SK-N-SH (cell line): Measurements from ENCODE around the gene HHATL.

ENCODE experiments used
- EP300 ChIP-seq, 2 experiments: IDR thresholded peaks; 2 replicates each; pipeline versions ENCODE4 v1.4.0 to v1.6.1; 2012; ENCODE audit warnings: borderline replicate concordance in 1 of 2, low read depth in 1 of 2, low read length in 1 of 2
- MXI1 ChIP-seq: IDR thresholded peaks from 2 replicates; pipeline ENCODE4 v1.6.1; 2012; ENCODE audit warnings: mild to moderate bottlenecking, low read depth, low read length, improper control_type of control experiment
- SMC3 ChIP-seq: IDR thresholded peaks from 2 replicates; pipeline ENCODE4 v1.6.1; 2012; ENCODE audit warnings: low read depth, low read length, improper control_type of control experiment
- TF ChIP-seq, protein P1 (sequence below): fragments of 200-600 bp; sonication (generic); IDR thresholded peaks from 2 replicates; pipeline ENCODE4 v1.6.1; 2017; ENCODE audit warnings: antibody characterized with exemption, mild to moderate bottlenecking, moderate library complexity

DNA sequence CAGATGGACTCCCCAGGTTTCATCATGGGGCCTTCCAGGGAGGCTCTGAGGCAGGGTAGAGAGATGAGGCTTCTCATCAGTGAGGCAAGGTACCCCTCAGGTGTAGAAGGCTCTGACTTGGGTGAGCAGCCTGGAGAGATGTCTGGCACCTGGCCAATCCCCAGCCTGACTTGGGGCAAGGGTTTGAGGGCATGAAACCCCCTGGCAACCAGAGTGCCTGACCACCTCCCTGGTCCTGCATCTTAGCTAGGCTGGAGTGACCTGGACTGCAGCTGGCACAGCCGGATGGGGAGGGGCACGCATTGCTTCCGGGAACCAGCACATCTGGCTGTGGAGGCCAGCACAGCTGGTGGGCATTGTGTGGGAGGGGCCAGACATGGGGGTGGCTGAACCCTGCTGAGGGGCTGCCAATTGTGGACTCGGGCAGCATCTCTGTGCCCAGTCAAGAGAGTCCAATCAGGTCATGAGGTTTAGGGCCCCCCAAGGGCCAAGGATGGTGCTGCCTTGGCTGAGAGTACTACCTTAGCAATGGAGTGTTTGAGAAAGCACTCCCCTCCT, 47.2 kb downstream of the HHATL start:
- no peak for TF ChIP-seq SMC3
- TF ChIP-seq, protein P1, sequence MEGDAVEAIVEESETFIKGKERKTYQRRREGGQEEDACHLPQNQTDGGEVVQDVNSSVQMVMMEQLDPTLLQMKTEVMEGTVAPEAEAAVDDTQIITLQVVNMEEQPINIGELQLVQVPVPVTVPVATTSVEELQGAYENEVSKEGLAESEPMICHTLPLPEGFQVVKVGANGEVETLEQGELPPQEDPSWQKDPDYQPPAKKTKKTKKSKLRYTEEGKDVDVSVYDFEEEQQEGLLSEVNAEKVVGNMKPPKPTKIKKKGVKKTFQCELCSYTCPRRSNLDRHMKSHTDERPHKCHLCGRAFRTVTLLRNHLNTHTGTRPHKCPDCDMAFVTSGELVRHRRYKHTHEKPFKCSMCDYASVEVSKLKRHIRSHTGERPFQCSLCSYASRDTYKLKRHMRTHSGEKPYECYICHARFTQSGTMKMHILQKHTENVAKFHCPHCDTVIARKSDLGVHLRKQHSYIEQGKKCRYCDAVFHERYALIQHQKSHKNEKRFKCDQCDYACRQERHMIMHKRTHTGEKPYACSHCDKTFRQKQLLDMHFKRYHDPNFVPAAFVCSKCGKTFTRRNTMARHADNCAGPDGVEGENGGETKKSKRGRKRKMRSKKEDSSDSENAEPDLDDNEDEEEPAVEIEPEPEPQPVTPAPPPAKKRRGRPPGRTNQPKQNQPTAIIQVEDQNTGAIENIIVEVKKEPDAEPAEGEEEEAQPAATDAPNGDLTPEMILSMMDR: no peak
- TF ChIP-seq EP300 (IDR thresholded peaks at IDR 0.05; ENCODE audit: borderline replicate concordance in 1 of 2, low read depth in 1 of 2, low read length in 1 of 2): no peak
- no peak for TF ChIP-seq MXI1
